GM12878 (cell line): ENCODE results near the gene RNASE12. TPM values are rescaled to one million over a fixed set of nuclear protein-coding genes. Genes with fewer than 3 reads are reported as not detected.

Source experiments
- BMI1 ChIP-seq: fragments of 450-650 bp; IDR thresholded peaks from 2 replicates; pipeline ENCODE4 v1.6.1; 2016; ENCODE audit warnings: mild to moderate bottlenecking, moderate library complexity, borderline replicate concordance
- CREB1 ChIP-seq: IDR thresholded peaks from 2 replicates; pipeline ENCODE4 v1.6.1; 2012; ENCODE audit warnings: low read depth, mild to moderate bottlenecking, inconsistent platforms
- DPF2 ChIP-seq: fragments of 450-650 bp; IDR thresholded peaks from 2 replicates; pipeline ENCODE4 v1.6.1; 2017; ENCODE audit warnings: mild to moderate bottlenecking
- HCFC1 ChIP-seq: fragments of 150-350 bp; IDR thresholded peaks from 2 replicates; pipeline ENCODE4 v1.6.1; 2014; ENCODE audit warnings: low read length
- HDGF ChIP-seq: fragments of 450-650 bp; IDR thresholded peaks from 2 replicates; pipeline ENCODE4 v1.6.1; 2016; ENCODE audit warnings: antibody characterized with exemption
- MEF2A ChIP-seq: IDR thresholded peaks from 2 replicates; pipeline ENCODE4 v1.6.1; 2011; ENCODE audit warnings: low read depth, mild to moderate bottlenecking, low read length, moderate library complexity; ENCODE audit not compliant: insufficient read depth
- MXI1 ChIP-seq: fragments of 150-350 bp; IDR thresholded peaks from 2 replicates; pipeline ENCODE4 v1.6.1; 2011; ENCODE audit warnings: low read depth, mild to moderate bottlenecking, inconsistent platforms, low read length, improper control_type of control experiment
- PML ChIP-seq: IDR thresholded peaks from 2 replicates; pipeline ENCODE4 v1.6.1; 2012; ENCODE audit warnings: low read length, inconsistent platforms
- SIX5 ChIP-seq: IDR thresholded peaks from 2 replicates; pipeline ENCODE4 v1.6.1; 2011; ENCODE audit warnings: mild to moderate bottlenecking, low read depth, low read length, moderate library complexity; ENCODE audit not compliant: severe bottlenecking
- SMAD1 ChIP-seq: fragments of 450-650 bp; IDR thresholded peaks from 2 replicates; pipeline ENCODE4 v1.6.1; 2018; ENCODE audit warnings: mild to moderate bottlenecking, low read depth; ENCODE audit not compliant: partially characterized antibody
- TAF1 ChIP-seq: IDR thresholded peaks from 2 replicates; pipeline ENCODE4 v1.6.1; 2011; ENCODE audit warnings: mild to moderate bottlenecking, low read depth, low read length, borderline replicate concordance
- YBX1 ChIP-seq: fragments of 450-650 bp; IDR thresholded peaks from 2 replicates; pipeline ENCODE4 v1.6.1; 2016; ENCODE audit warnings: antibody characterized with exemption
- polyA plus RNA-seq, 11 experiments: library from polyadenylated mRNA; depleted of rRNA in 4 of 11; unstranded in 6 of 11; stranded (reverse) in 5 of 11; fragments of >200 nt; fragmentation: Nextera tagmentation in 4 of 11; fragmentation: Illumina TruSeq in 1 of 11; extraction: Ambion mirVana in 4 of 11; extraction: Trizol in 1 of 11; gene quantifications; 1 replicate in 1 of 11; 2 replicates in 10 of 11; pipeline versions ENCODE4 v1.2.1 to v1.2.3, GENCODE V29; 2011 to 2016; ENCODE audit warnings: inconsistent platforms in 2 of 11, missing spikeins in 2 of 11, low read depth in 1 of 11
- total RNA-seq, 4 experiments: library from RNA; depleted of rRNA in 3 of 4; stranded (reverse); fragments of >200 nt in 3 of 4; fragmentation: Illumina TruSeq in 1 of 4; extraction: Trizol in 1 of 4; gene quantifications; 2 replicates each; pipeline versions ENCODE4 v1.2.1 to v1.2.3, GENCODE V29; 2013 to 2021
- TF ChIP-seq, protein P1 (sequence below): fragments of 450-650 bp; formaldehyde crosslinking; IDR thresholded peaks from 2 replicates; pipeline ENCODE4 v1.5.0; 2022; ENCODE audit warnings: mild to moderate bottlenecking, missing genetic modification characterization
- TF ChIP-seq, protein P2 (sequence below): fragments of 450-650 bp; IDR thresholded peaks from 2 replicates; pipeline ENCODE4 v1.6.1; 2016; ENCODE audit warnings: mild to moderate bottlenecking
- TF ChIP-seq, protein P3 (sequence below): fragments of 450-650 bp; IDR thresholded peaks from 2 replicates; pipeline ENCODE4 v1.6.1; 2018; ENCODE audit warnings: mild to moderate bottlenecking, low read depth, moderate library complexity; ENCODE audit not compliant: partially characterized antibody
- TF ChIP-seq, protein P4 (sequence below): fragments of 450-650 bp; IDR thresholded peaks from 2 replicates; pipeline ENCODE4 v1.6.1; 2016; ENCODE audit warnings: mild to moderate bottlenecking
- TF ChIP-seq, protein P5 (sequence below): IDR thresholded peaks from 2 replicates; pipeline ENCODE4 v1.6.1; 2012; ENCODE audit warnings: low read length, inconsistent platforms
- TF ChIP-seq, protein P6 (sequence below): fragments of 150-350 bp; IDR thresholded peaks from 2 replicates; pipeline ENCODE4 v1.6.1; 2014; ENCODE audit warnings: mild to moderate bottlenecking, low read depth, low read length

Gene RNASE12
- total and polyA plus RNA-seq, 10 of the 15 experiments (the other 5 are each of a cell fraction or from before 2014, with no cell fraction given) = not detected

DNA sequence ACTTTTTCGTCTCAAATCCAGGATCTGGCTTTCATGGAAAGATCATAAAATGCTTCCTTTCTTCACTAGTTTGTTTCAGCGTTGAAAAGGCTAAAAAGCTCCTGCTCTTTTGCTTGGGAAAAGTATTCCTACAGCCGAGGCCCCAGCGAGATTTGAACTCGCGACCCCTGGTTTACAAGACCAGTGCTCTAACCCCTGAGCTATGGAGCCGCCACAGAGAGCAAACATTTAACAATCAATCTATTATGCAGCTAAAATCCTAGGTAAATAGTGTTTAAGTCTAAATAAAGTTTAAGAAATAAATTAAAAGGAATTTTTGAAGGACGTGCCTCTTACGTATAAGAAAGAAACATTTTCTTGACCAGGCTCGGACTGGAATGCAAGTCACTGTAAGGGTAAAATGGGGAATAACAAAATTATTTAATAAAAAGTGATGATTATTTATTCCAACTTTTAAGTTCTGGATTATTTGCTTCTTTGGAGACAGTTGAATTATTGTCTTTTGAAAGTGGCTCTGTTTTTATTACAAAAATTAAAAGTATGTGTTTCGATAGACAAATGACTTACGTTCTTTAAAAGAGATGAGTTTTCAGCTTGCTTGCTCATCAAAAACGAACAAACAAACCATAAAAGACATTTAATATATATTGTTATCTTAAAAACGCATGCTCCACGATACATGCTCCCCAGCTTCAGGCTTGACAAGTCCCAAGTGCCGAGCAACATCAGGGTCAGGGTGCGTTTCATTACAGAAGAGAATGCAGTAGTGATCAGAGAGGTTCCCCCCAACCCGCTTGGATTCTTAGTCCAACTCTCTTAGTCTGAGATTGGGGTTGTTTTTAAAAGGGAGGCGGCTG lies 40.1 kb upstream of the RNASE12 start (continued):
- TF ChIP-seq MXI1 (no peak), HCFC1 (no peak), TAF1 (no peak), BMI1 (no peak), PML (no peak), CREB1 (no peak), DPF2 (no peak), MEF2A (peak; percentile 38; the same call in 1 of the 2 replicates), SIX5 (no peak), HDGF (no peak), SMAD1 (no peak), YBX1 (no peak)
- TF ChIP-seq, protein P1, sequence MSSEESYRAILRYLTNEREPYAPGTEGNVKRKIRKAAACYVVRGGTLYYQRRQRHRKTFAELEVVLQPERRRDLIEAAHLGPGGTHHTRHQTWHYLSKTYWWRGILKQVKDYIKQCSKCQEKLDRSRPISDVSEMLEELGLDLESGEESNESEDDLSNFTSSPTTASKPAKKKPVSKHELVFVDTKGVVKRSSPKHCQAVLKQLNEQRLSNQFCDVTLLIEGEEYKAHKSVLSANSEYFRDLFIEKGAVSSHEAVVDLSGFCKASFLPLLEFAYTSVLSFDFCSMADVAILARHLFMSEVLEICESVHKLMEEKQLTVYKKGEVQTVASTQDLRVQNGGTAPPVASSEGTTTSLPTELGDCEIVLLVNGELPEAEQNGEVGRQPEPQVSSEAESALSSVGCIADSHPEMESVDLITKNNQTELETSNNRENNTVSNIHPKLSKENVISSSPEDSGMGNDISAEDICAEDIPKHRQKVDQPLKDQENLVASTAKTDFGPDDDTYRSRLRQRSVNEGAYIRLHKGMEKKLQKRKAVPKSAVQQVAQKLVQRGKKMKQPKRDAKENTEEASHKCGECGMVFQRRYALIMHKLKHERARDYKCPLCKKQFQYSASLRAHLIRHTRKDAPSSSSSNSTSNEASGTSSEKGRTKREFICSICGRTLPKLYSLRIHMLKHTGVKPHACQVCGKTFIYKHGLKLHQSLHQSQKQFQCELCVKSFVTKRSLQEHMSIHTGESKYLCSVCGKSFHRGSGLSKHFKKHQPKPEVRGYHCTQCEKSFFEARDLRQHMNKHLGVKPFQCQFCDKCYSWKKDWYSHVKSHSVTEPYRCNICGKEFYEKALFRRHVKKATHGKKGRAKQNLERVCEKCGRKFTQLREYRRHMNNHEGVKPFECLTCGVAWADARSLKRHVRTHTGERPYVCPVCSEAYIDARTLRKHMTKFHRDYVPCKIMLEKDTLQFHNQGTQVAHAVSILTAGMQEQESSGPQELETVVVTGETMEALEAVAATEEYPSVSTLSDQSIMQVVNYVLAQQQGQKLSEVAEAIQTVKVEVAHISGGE = no peak
- TF ChIP-seq, protein P2, sequence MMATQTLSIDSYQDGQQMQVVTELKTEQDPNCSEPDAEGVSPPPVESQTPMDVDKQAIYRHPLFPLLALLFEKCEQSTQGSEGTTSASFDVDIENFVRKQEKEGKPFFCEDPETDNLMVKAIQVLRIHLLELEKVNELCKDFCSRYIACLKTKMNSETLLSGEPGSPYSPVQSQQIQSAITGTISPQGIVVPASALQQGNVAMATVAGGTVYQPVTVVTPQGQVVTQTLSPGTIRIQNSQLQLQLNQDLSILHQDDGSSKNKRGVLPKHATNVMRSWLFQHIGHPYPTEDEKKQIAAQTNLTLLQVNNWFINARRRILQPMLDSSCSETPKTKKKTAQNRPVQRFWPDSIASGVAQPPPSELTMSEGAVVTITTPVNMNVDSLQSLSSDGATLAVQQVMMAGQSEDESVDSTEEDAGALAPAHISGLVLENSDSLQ = no peak
- TF ChIP-seq, protein P3, sequence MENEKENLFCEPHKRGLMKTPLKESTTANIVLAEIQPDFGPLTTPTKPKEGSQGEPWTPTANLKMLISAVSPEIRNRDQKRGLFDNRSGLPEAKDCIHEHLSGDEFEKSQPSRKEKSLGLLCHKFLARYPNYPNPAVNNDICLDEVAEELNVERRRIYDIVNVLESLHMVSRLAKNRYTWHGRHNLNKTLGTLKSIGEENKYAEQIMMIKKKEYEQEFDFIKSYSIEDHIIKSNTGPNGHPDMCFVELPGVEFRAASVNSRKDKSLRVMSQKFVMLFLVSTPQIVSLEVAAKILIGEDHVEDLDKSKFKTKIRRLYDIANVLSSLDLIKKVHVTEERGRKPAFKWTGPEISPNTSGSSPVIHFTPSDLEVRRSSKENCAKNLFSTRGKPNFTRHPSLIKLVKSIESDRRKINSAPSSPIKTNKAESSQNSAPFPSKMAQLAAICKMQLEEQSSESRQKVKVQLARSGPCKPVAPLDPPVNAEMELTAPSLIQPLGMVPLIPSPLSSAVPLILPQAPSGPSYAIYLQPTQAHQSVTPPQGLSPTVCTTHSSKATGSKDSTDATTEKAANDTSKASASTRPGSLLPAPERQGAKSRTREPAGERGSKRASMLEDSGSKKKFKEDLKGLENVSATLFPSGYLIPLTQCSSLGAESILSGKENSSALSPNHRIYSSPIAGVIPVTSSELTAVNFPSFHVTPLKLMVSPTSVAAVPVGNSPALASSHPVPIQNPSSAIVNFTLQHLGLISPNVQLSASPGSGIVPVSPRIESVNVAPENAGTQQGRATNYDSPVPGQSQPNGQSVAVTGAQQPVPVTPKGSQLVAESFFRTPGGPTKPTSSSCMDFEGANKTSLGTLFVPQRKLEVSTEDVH = no peak
- TF ChIP-seq, protein P4, sequence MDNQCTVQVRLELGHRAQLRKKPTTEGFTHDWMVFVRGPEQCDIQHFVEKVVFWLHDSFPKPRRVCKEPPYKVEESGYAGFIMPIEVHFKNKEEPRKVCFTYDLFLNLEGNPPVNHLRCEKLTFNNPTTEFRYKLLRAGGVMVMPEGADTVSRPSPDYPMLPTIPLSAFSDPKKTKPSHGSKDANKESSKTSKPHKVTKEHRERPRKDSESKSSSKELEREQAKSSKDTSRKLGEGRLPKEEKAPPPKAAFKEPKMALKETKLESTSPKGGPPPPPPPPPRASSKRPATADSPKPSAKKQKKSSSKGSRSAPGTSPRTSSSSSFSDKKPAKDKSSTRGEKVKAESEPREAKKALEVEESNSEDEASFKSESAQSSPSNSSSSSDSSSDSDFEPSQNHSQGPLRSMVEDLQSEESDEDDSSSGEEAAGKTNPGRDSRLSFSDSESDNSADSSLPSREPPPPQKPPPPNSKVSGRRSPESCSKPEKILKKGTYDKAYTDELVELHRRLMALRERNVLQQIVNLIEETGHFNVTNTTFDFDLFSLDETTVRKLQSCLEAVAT = no peak
- TF ChIP-seq, protein P5, sequence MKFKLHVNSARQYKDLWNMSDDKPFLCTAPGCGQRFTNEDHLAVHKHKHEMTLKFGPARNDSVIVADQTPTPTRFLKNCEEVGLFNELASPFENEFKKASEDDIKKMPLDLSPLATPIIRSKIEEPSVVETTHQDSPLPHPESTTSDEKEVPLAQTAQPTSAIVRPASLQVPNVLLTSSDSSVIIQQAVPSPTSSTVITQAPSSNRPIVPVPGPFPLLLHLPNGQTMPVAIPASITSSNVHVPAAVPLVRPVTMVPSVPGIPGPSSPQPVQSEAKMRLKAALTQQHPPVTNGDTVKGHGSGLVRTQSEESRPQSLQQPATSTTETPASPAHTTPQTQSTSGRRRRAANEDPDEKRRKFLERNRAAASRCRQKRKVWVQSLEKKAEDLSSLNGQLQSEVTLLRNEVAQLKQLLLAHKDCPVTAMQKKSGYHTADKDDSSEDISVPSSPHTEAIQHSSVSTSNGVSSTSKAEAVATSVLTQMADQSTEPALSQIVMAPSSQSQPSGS = peak; percentile 22; the same call in 1 of the 2 replicates
- TF ChIP-seq, protein P6, sequence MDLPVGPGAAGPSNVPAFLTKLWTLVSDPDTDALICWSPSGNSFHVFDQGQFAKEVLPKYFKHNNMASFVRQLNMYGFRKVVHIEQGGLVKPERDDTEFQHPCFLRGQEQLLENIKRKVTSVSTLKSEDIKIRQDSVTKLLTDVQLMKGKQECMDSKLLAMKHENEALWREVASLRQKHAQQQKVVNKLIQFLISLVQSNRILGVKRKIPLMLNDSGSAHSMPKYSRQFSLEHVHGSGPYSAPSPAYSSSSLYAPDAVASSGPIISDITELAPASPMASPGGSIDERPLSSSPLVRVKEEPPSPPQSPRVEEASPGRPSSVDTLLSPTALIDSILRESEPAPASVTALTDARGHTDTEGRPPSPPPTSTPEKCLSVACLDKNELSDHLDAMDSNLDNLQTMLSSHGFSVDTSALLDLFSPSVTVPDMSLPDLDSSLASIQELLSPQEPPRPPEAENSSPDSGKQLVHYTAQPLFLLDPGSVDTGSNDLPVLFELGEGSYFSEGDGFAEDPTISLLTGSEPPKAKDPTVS = no peak
